Measurements from ENCODE around the gene ZNF664. TPM values are rescaled to one million over a fixed set of nuclear protein-coding genes. Genes with fewer than 3 reads are reported as not detected.

ZNF664 gene
- total RNA-seq, 2 experiments from 2014 or later, result 41.3 to 46.6 TPM

GRCh38 chr12:124041907-124042306 lies 68.9 kb downstream of the ZNF664 start:
- Mint-ChIP-seq H3K4me3 (no peak overlapping the region), H3K27me3 (peaks cover 5% of the 10 kb centered on the region), H3K36me3 (ENCODE audit: low read depth) (no peaks in the 10 kb centered on the region), H3K27ac (no peak overlapping the region), H3K4me1 (peaks cover 9% of the 10 kb centered on the region), H3K9me3 (peaks cover 8% of the 10 kb centered on the region)
- ChIA-PET CTCF (interaction anchor here (0.6 kb wide), 1 partner anchor 729 kb away, joined by 3 read pairs; no protein-coding TSS in a partner anchor), POLR2A (no interaction called here)
- no peak for DNase-seq

GRCh38 chr12:124044021-124044420 lies 71.0 kb downstream of the ZNF664 start:
- no peaks in the 10 kb centered on the region for H3K36me3 Mint-ChIP-seq (ENCODE audit: low read depth)
- H3K9me3 Mint-ChIP-seq, result peaks cover 23% of the 10 kb centered on the region
- H3K27me3 Mint-ChIP-seq, result no peaks in the 10 kb centered on the region
- H3K4me3 Mint-ChIP-seq, result no peak overlapping the region
- ChIA-PET CTCF (interaction anchor here (0.7 to 1.6 kb wide), 6 partner anchors 10 to 727 kb away, joined by 3 to 5 read pairs (median 4); no protein-coding TSS in a partner anchor), POLR2A (no interaction called here)
- DNase-seq, result no peak
- peaks cover 9% of the 10 kb centered on the region for H3K4me1 Mint-ChIP-seq
- no peak overlapping the region for H3K27ac Mint-ChIP-seq

GRCh38 chr12:124044809-124045321 lies 71.8 kb downstream of the ZNF664 start:
- peak; percentile 35 for DNase-seq
- peaks cover 9% of the 10 kb centered on the region for H3K4me1 Mint-ChIP-seq
- no peak overlapping the region for H3K4me3 Mint-ChIP-seq
- no peak overlapping the region for H3K27ac Mint-ChIP-seq
- peaks cover 23% of the 10 kb centered on the region for H3K9me3 Mint-ChIP-seq
- ChIA-PET POLR2A (no interaction called here), CTCF (interaction anchor here (0.7 to 1.6 kb wide), 3 partner anchors 9 to 726 kb away, joined by 3 to 5 read pairs (median 5); no protein-coding TSS in a partner anchor)
- H3K36me3 Mint-ChIP-seq (ENCODE audit: low read depth), result no peaks in the 10 kb centered on the region
- H3K27me3 Mint-ChIP-seq, result no peaks in the 10 kb centered on the region

GRCh38 chr12:124045671-124046455 lies 72.8 kb downstream of the ZNF664 start:
- POLR2A ChIA-PET, result no interaction called here
- Mint-ChIP-seq H3K27me3 (no peaks in the 10 kb centered on the region), H3K36me3 (ENCODE audit: low read depth) (no peaks in the 10 kb centered on the region), H3K9me3 (peaks cover 25% of the 10 kb centered on the region), H3K27ac (no peak overlapping the region), H3K4me1 (peaks cover 9% of the 10 kb centered on the region), H3K4me3 (no peak overlapping the region)
- no peak for DNase-seq
- CTCF ChIA-PET, result interaction anchor here (1.4 kb wide), 1 partner anchor 9 kb away, joined by 4 read pairs; no protein-coding TSS in a partner anchor

GRCh38 chr12:124046456-124046740 lies 73.4 kb downstream of the ZNF664 start:
- POLR2A ChIA-PET, result no interaction called here
- H3K27ac Mint-ChIP-seq, result no peak overlapping the region
- no peaks in the 10 kb centered on the region for H3K27me3 Mint-ChIP-seq
- no peaks in the 10 kb centered on the region for H3K36me3 Mint-ChIP-seq (ENCODE audit: low read depth)
- H3K4me3 Mint-ChIP-seq, result no peak overlapping the region
- CTCF ChIA-PET, result interaction anchor here (0.9 to 1.4 kb wide), 4 partner anchors 9 to 276 kb away, joined by 3 to 4 read pairs (median 4); no protein-coding TSS in a partner anchor
- peaks cover 25% of the 10 kb centered on the region for H3K9me3 Mint-ChIP-seq
- DNase-seq, result no peak
- peaks cover 9% of the 10 kb centered on the region for H3K4me1 Mint-ChIP-seq

GRCh38 chr12:124047045-124047566 lies 74.1 kb downstream of the ZNF664 start:
- H3K27me3 Mint-ChIP-seq, result no peaks in the 10 kb centered on the region
- H3K36me3 Mint-ChIP-seq (ENCODE audit: low read depth), result no peaks in the 10 kb centered on the region
- no peak overlapping the region for H3K4me3 Mint-ChIP-seq
- H3K9me3 Mint-ChIP-seq, result peaks cover 25% of the 10 kb centered on the region
- POLR2A ChIA-PET, result no interaction called here
- H3K27ac Mint-ChIP-seq, result no peak overlapping the region
- peaks cover 9% of the 10 kb centered on the region for H3K4me1 Mint-ChIP-seq
- no peak for DNase-seq
- CTCF ChIA-PET, result interaction anchor here (0.9 to 1.4 kb wide), 4 partner anchors 9 to 275 kb away, joined by 3 to 4 read pairs (median 4); no protein-coding TSS in a partner anchor

GRCh38 chr12:124049451-124050094 lies 76.6 kb downstream of the ZNF664 start:
- H3K9me3 Mint-ChIP-seq, result peaks cover 25% of the 10 kb centered on the region
- H3K36me3 Mint-ChIP-seq (ENCODE audit: low read depth), result no peaks in the 10 kb centered on the region
- H3K4me3 Mint-ChIP-seq, result no peak overlapping the region
- no peak overlapping the region for H3K27ac Mint-ChIP-seq
- ChIA-PET POLR2A (no interaction called here), CTCF (interaction anchor here (0.6 kb wide), 1 partner anchor 1745 kb away, joined by 3 read pairs; no protein-coding TSS in a partner anchor)
- H3K4me1 Mint-ChIP-seq, result peaks cover 3% of the 10 kb centered on the region
- H3K27me3 Mint-ChIP-seq, result no peaks in the 10 kb centered on the region
- DNase-seq, result no peak

GRCh38 chr12:124053851-124054250 lies 80.8 kb downstream of the ZNF664 start:
- Mint-ChIP-seq H3K36me3 (ENCODE audit: low read depth) (no peaks in the 10 kb centered on the region), H3K4me3 (no peak overlapping the region), H3K9me3 (peaks cover 2% of the 10 kb centered on the region), H3K4me1 (no peaks in the 10 kb centered on the region), H3K27me3 (no peaks in the 10 kb centered on the region), H3K27ac (no peak overlapping the region)
- CTCF ChIA-PET, result interaction anchor here (0.6 to 1.4 kb wide), 5 partner anchors 10 to 381 kb away, joined by 3 to 5 read pairs (median 4); no protein-coding TSS in a partner anchor
- DNase-seq, result no peak
- POLR2A ChIA-PET, result no interaction called here

- H3K27me3 Mint-ChIP-seq, result peaks cover 8% of the 10 kb centered on the region
- POLR2A ChIA-PET, result no interaction called here
Observed at GRCh38 chr12:124055066-124055465, 82.1 kb downstream of the ZNF664 start.

GRCh38 chr12:124057691-124058090 lies 84.7 kb downstream of the ZNF664 start:
- no peak for DNase-seq
- H3K4me1 Mint-ChIP-seq, result no peaks in the 10 kb centered on the region
- ChIA-PET POLR2A (interaction anchor here (0.6 kb wide), 1 partner anchor 1791 kb away, joined by 7 read pairs; no protein-coding TSS in a partner anchor), CTCF (no interaction called here)
- no peak overlapping the region for H3K27ac Mint-ChIP-seq
- H3K27me3 Mint-ChIP-seq, result peaks cover 14% of the 10 kb centered on the region
- no peaks in the 10 kb centered on the region for H3K36me3 Mint-ChIP-seq (ENCODE audit: low read depth)
- no peaks in the 10 kb centered on the region for H3K9me3 Mint-ChIP-seq
- H3K4me3 Mint-ChIP-seq, result no peak overlapping the region

More at GRCh38 chr12:124055066-124055465, 82.1 kb downstream of the ZNF664 start:
- no peak overlapping the region for H3K27ac Mint-ChIP-seq
- no peaks in the 10 kb centered on the region for H3K36me3 Mint-ChIP-seq (ENCODE audit: low read depth)
- no peaks in the 10 kb centered on the region for H3K4me1 Mint-ChIP-seq
- CTCF ChIA-PET, result interaction anchor here (0.6 kb wide), 1 partner anchor 135 kb away, joined by 5 read pairs; no protein-coding TSS in a partner anchor
- no peak overlapping the region for H3K4me3 Mint-ChIP-seq
- peaks cover under 1% of the 10 kb centered on the region for H3K9me3 Mint-ChIP-seq
- no peak for DNase-seq

- ChIA-PET POLR2A (no interaction called here), CTCF (no interaction called here)
- peaks cover 14% of the 10 kb centered on the region for H3K27me3 Mint-ChIP-seq
- no peak overlapping the region for H3K4me3 Mint-ChIP-seq
- H3K9me3 Mint-ChIP-seq, result no peaks in the 10 kb centered on the region
- no peak for DNase-seq
- no peak overlapping the region for H3K27ac Mint-ChIP-seq
- no peaks in the 10 kb centered on the region for H3K4me1 Mint-ChIP-seq
- H3K36me3 Mint-ChIP-seq (ENCODE audit: low read depth), result no peaks in the 10 kb centered on the region
Observed at GRCh38 chr12:124059752-124060151, 86.7 kb downstream of the ZNF664 start.

All from activated CD4-positive, alpha-beta T cell treated with anti-CD3 and anti-CD28 coated beads, Interleukin-2, amount 10 ng/mL, durations not matched to agents 7 days and 5 days (primary cell).